CD14-positive monocyte (primary cell): ENCODE results near the gene PRM2. TPM values are rescaled to one million over a fixed set of nuclear protein-coding genes. Genes with fewer than 3 reads are reported as not detected.

ENCODE experiments used
- DNase-seq, 3 donors: peaks; one replicate each; pipeline ENCODE4 v3.0.0-alpha.2; 2011 to 2022
- H2AFZ ChIP-seq: 2 replicates; pipeline ENCODE4 v1.6.0; 2012; ENCODE audit warnings: mild to moderate bottlenecking, low read depth, low read length, inconsistent platforms; ENCODE audit not compliant: insufficient read depth, poor library complexity, severe bottlenecking
- H3K27ac ChIP-seq, 2 donors: 1 replicate in 1 of 2; 2 replicates in 1 of 2; pipeline ENCODE4 v1.5.1; 2012 to 2013; ENCODE audit warnings: low read length in 2 of 2, control low read depth in 1 of 2, inconsistent platforms in 1 of 2, low read depth in 1 of 2, mild to moderate bottlenecking in 1 of 2
- H3K27me3 ChIP-seq, 2 donors: one replicate each; pipeline versions ENCODE4 v1.6.0 to v1.6.1; 2011 to 2013; ENCODE audit warnings: low read length in 2 of 2; ENCODE audit not compliant: control insufficient read depth in 2 of 2, insufficient read depth in 2 of 2
- H3K36me3 ChIP-seq, 2 donors: replicated peaks in 1 of 2; 1 replicate in 1 of 2; 2 replicates in 1 of 2; pipeline versions ENCODE4 v1.5.1 to v1.6.1; 2012 to 2013; ENCODE audit warnings: low read length in 2 of 2, control low read depth in 1 of 2, inconsistent platforms in 1 of 2, mild to moderate bottlenecking in 1 of 2; ENCODE audit not compliant: insufficient read depth in 2 of 2, control insufficient read depth in 1 of 2
- H3K4me1 ChIP-seq, 2 donors: 1 replicate in 1 of 2; 2 replicates in 1 of 2; pipeline versions ENCODE4 v1.5.1 to v1.6.1; 2012 to 2013; ENCODE audit warnings: low read length in 2 of 2, control low read depth in 1 of 2, inconsistent platforms in 1 of 2, mild to moderate bottlenecking in 1 of 2, moderate library complexity in 1 of 2; ENCODE audit not compliant: insufficient read depth in 2 of 2, control insufficient read depth in 1 of 2
- H3K4me2 ChIP-seq: replicated peaks from 2 replicates; pipeline ENCODE3; 2012; ENCODE audit warnings: low read length, moderate library complexity, mild to moderate bottlenecking; ENCODE audit not compliant: poor library complexity, severe bottlenecking; ENCODE audit errors: extremely low read depth
- H3K4me3 ChIP-seq, 3 experiments: fragments of 200-600 bp in 1 of 3; sonication (generic) in 1 of 3; replicated peaks in 1 of 3; 1 replicate in 2 of 3; 2 replicates in 1 of 3; pipeline ENCODE4 v1.5.1; 2011 to 2013; ENCODE audit warnings: low read length in 3 of 3, mild to moderate bottlenecking in 3 of 3, control low read depth in 2 of 3, low read depth in 2 of 3, inconsistent platforms in 1 of 3, moderate library complexity in 1 of 3
- H3K79me2 ChIP-seq: 2 replicates; pipeline ENCODE4 v1.6.0; 2012; ENCODE audit warnings: mild to moderate bottlenecking, control low read depth, inconsistent platforms, low read length, moderate library complexity; ENCODE audit not compliant: insufficient read depth
- H3K9ac ChIP-seq: 2 replicates; pipeline ENCODE4 v1.6.0; 2017; ENCODE audit warnings: low read length, mild to moderate bottlenecking; ENCODE audit not compliant: insufficient read depth, poor library complexity, severe bottlenecking
- H3K9me3 ChIP-seq, 2 donors: replicated peaks in 1 of 2; 1 replicate in 1 of 2; 2 replicates in 1 of 2; pipeline versions ENCODE4 v1.5.1 to v1.6.1; 2012 to 2013; ENCODE audit warnings: low read length in 2 of 2, control low read depth in 1 of 2; ENCODE audit not compliant: control insufficient read depth in 1 of 2, insufficient read depth in 1 of 2
- H4K20me1 ChIP-seq: 2 replicates; pipeline ENCODE4 v1.6.0; 2012; ENCODE audit warnings: mild to moderate bottlenecking, low read length, control low read depth, moderate library complexity; ENCODE audit not compliant: insufficient read depth
- H3K27ac Mint-ChIP-seq, 7 donors: one replicate each; pipeline ENCODE4 v1.8.0; 2020; ENCODE audit warnings: mild to moderate bottlenecking in 7 of 7, mixed read lengths in 7 of 7, moderate library complexity in 6 of 7, inconsistent platforms in 2 of 7
- H3K27me3 Mint-ChIP-seq, 3 donors: one replicate each; pipeline ENCODE4 v1.8.0; 2021 to 2022; ENCODE audit warnings: low read depth in 3 of 3, mild to moderate bottlenecking in 3 of 3, mixed read lengths in 3 of 3, moderate library complexity in 3 of 3, inconsistent platforms in 1 of 3
- H3K36me3 Mint-ChIP-seq, 2 donors: one replicate each; pipeline ENCODE4 v1.8.0; 2020; ENCODE audit warnings: mixed read lengths in 2 of 2, inconsistent platforms in 1 of 2, mild to moderate bottlenecking in 1 of 2
- H3K4me1 Mint-ChIP-seq: one replicate; pipeline ENCODE4 v1.8.0; 2020; ENCODE audit warnings: mild to moderate bottlenecking, mixed read lengths
- H3K4me3 Mint-ChIP-seq, 2 donors: one replicate each; pipeline ENCODE4 v1.8.0; 2020; ENCODE audit warnings: mild to moderate bottlenecking in 2 of 2, mixed read lengths in 2 of 2, moderate library complexity in 1 of 2
- H3K9me3 Mint-ChIP-seq, 7 donors: one replicate each; pipeline ENCODE4 v1.8.0; 2020 to 2022; ENCODE audit warnings: mixed read lengths in 7 of 7, mild to moderate bottlenecking in 6 of 7, moderate library complexity in 6 of 7, inconsistent platforms in 2 of 7
- WGBS: methylation state at CpG from one replicate; pipeline ENCODE4 v1.1.5; 2013; ENCODE audit warnings: missing lambda C conversion rate; ENCODE audit not compliant: insufficient coverage; 5-methylcytosine and 5-hydroxymethylcytosine counted together
- intact Hi-C, 2 donors: fragments of 100-400 bp; cut with micrococcal nuclease; formaldehyde crosslinking; loops; one replicate each; pipeline versions ENCODE4 v1.15.0 to v1.15.1; 2023
- polyA plus RNA-seq, 3 donors: library from polyadenylated mRNA; depleted of rRNA in 1 of 3; unstranded in 2 of 3; stranded (reverse) in 1 of 3; fragments of 300-500 nt in 2 of 3; fragments of >200 nt in 1 of 3; fragmentation: Illumina TruSeq in 2 of 3; gene quantifications; 1 replicate in 2 of 3; 2 replicates in 1 of 3; pipeline ENCODE4 v1.2.3, GENCODE V29; 2012 to 2021
- TF ChIP-seq, protein P1 (sequence below): fragments of 200-600 bp; IDR thresholded peaks from one replicate; pipeline ENCODE4 v1.8.0; 2022; ENCODE audit warnings: antibody characterized with exemption, mild to moderate bottlenecking

PRM2 gene
- polyA plus RNA-seq, 3 donors, result not detected

DNA sequence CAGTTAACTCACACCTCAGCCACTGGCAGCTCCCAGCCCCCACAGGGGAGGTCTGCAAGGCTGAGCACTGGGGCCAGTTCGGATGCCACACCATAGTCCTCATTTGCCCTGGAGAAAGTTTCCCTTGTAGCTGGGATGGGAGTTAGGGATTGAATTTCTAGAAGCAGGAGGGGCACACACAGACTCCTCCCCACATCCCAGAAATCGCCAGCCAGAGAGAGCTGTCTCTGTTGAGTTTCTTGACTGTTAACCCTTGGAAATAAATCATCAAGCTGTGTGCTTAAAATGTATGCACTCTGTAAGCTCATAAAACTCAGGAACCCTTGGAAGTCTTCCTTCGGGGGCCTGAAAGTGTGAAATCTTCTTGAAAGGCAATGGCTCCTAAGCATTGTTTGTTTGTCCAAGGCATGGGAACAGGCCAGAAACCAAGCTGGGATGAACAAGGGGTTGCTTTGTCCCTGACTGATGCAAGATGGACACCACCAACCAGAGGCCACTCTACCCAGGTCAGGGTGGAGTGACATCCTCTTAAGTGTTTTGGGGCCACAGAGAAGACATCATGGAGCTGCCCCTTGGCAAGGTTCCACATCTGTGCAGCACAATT, 2.5 kb downstream of the PRM2 start:
- no peak overlapping the region for H3K27ac Mint-ChIP-seq

DNA sequence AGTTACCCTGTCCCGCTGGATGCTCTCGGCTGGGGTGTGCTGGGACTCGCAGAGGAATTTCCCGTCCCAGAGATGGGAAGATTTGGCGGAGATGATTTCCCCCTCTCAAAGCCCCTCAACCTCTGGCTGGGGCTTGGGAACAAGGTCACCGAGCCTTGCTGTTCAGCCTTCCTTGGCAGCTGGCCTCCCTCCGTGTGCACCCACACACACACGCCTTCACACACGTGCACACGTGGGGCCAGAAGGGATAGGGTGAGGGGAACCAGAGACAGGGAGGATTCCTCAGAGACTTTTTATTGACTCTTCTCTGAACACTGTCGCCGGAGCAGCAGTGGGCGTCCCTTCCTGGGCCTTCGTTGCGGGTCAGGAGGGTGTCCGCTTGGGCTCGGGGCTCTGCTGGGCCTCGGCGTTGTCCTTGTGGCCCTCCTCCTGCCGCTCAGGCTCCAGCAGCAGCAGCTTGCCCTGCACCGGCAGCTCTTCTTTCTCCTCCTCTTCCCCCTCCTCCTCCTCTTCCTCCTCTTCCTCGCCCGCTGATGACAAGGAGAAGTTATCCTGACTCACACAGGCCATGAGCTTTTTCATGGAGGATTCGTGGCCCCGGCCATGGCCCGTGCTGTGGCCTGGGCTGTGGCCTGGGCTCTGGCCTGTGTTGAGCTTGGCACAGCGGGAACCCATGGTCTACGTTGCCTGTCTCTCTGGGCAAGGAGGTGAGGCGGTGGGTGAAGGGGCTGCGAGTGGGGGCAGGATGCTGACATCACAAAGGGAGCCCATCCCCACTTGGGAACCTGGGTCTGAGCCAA, 3.2 kb downstream of the PRM2 start, which contains the start of gene PRM3:
Gene PRM3 (minus strand): TSS at position 709 of the 800 bp plus-strand sequence. CDS start 34 bp downstream, at position 675.
- WGBS, result 86% methylated on average over 21 of the region's 30 CpGs
- Mint-ChIP-seq H3K4me3 (peak within 1 kb of the TSS in 1 of 2 donors; percentile 43), H3K9me3 (no peaks in the 10 kb centered on the region), H3K27me3 (peaks cover 13 to 24% (median 15%) of the 10 kb centered on the region in 3 donors), H3K4me1 (peaks cover 2% of the 10 kb centered on the region), H3K27ac (peak within 1 kb of the TSS in 2 of 7 donors; percentile 37 to 57), H3K36me3 (no peaks in the 10 kb centered on the region)
- H2AFZ ChIP-seq, result no peak within 1 kb of the TSS
- no peak within 1 kb of the TSS for H3K4me3 ChIP-seq
- H3K4me1 ChIP-seq, result no peaks in the 10 kb centered on the region
- no peak for DNase-seq
- no peaks in the 10 kb centered on the region for H4K20me1 ChIP-seq
- intact Hi-C loops, result no loop called here
- no peak within 1 kb of the TSS for H3K27ac ChIP-seq
- H3K79me2 ChIP-seq, result no peaks in the 10 kb centered on the region
- H3K9me3 ChIP-seq, result no peaks in the 10 kb centered on the region
- TF ChIP-seq, protein P1, sequence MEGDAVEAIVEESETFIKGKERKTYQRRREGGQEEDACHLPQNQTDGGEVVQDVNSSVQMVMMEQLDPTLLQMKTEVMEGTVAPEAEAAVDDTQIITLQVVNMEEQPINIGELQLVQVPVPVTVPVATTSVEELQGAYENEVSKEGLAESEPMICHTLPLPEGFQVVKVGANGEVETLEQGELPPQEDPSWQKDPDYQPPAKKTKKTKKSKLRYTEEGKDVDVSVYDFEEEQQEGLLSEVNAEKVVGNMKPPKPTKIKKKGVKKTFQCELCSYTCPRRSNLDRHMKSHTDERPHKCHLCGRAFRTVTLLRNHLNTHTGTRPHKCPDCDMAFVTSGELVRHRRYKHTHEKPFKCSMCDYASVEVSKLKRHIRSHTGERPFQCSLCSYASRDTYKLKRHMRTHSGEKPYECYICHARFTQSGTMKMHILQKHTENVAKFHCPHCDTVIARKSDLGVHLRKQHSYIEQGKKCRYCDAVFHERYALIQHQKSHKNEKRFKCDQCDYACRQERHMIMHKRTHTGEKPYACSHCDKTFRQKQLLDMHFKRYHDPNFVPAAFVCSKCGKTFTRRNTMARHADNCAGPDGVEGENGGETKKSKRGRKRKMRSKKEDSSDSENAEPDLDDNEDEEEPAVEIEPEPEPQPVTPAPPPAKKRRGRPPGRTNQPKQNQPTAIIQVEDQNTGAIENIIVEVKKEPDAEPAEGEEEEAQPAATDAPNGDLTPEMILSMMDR, result no peak
- H3K36me3 ChIP-seq, result no peaks in the 10 kb centered on the region
- H3K4me2 ChIP-seq, result no peak within 1 kb of the TSS
- H3K27me3 ChIP-seq, result peaks cover 0 to 4% of the 10 kb centered on the region in 2 donors
- H3K9ac ChIP-seq, result no peak within 1 kb of the TSS

More for the DNA sequence above, 2.5 kb downstream of the PRM2 start:
- no peak overlapping the region for H3K4me3 Mint-ChIP-seq
- Histone ChIP-seq H2AFZ (no peak overlapping the region), H3K27me3 (peaks cover 0 to 4% of the 10 kb centered on the region in 2 donors), H3K4me2 (no peak overlapping the region), H3K27ac (no peak overlapping the region), H3K4me1 (no peaks in the 10 kb centered on the region), H3K79me2 (no peaks in the 10 kb centered on the region), H4K20me1 (no peaks in the 10 kb centered on the region), H3K4me3 (no peak overlapping the region), H3K36me3 (no peaks in the 10 kb centered on the region), H3K9me3 (no peaks in the 10 kb centered on the region), H3K9ac (no peak overlapping the region)
- peaks cover 11 to 17% (median 12%) of the 10 kb centered on the region in 3 donors for H3K27me3 Mint-ChIP-seq
- H3K9me3 Mint-ChIP-seq, result no peaks in the 10 kb centered on the region
- DNase-seq, result no peak
- intact Hi-C loops, result no loop called here
- H3K4me1 Mint-ChIP-seq, result peaks cover 4% of the 10 kb centered on the region
- no peaks in the 10 kb centered on the region for H3K36me3 Mint-ChIP-seq
- 80% methylated on average over 1 of the region's 3 CpGs for WGBS
- TF ChIP-seq, protein P1, result no peak
